DMS53 (cell line): ENCODE results near the gene GDPD5.

Experiments
- DNase-seq: peaks from one replicate; lab custom pipeline; 2025; lab: John Stamatoyannopoulos, UW

Gene GDPD5

DNA sequence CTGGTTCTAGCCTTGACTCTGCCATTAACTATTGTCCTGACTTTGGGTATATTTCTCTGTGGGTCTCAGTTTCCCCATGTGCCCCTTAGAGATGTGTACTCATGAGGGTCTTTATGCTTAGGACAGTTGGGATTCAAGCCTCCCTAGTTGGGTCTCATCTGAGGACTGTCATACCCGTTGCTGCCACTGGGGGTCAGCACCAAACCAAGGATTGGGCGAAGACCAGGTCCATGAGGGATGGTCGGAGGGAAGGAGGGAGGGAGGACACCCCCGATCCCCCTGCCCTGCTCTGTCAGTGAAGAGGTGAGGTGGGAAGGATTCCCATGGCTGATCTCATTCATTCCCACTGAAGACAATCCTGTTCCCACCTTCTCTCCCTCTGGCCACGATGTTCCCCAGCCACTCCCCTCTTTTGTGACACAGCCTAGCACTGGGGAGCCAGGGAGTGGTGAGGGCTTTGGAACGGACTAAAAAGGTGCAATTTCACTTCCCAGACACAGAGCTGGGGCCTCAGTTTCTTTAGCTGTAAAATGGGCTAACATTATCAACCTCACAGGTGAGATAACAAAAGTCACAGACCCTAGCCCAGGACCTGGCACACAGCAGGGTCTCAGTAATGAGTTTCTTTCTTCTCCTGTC lies 80.3 kb downstream of the GDPD5 start:
- peak; percentile 88 for DNase-seq

DNA sequence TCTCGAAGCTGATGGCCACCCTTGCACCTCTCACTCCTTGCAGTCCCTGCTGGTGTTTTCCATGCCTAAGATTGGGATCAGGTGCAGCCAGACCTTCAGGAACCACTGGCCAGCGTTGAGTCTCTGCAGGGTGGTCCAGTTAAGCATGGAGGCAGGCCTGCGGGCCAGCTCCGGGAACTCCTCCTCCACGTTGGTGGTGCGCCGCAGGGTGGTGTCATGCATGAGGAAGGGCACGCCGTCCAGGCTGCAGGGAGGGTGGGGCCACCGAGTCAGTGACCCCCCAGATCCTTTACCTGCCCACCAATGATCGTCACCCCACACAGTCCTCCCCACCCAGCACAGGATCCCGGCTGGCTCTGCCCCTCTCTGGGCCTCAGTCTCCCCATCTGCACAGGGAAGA lies 82.7 kb downstream of the GDPD5 start:
- DNase-seq: no peak

DNA sequence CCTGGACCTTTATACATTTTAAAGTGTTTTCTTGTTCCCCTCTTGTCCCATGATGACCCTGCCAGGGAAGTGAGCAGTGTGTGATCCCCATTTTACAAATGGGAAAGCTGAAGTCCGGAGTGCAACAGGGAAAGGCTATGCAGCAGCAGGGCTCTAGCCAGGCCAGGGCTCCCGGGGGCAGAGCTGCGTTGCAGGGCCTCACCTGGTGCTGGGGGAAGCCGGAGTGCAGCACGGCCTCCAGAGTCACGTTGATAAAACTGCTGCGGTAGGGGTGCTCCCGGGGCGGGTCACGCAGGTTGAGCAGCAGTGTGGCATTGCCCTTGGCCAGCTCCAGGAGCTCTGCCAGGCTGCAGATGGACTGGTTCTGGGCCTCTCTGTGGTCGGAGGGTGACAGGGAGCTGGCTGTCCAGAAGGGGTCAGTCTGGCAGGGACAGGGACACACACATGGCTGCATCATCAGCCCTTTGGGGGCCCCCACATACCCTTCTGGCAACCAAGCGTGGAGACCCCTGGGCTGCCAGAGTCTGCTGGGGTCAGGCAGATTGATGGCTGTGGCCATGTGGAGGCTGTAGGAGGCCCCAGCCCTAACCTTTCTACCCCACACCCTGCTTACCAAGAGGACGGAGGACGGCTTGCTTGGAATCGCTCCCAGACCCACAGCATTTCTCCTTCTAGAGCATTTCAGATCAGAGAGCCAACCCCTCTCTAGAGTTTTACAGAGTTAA lies 83.4 kb downstream of the GDPD5 start:
- no peak for DNase-seq

DNA sequence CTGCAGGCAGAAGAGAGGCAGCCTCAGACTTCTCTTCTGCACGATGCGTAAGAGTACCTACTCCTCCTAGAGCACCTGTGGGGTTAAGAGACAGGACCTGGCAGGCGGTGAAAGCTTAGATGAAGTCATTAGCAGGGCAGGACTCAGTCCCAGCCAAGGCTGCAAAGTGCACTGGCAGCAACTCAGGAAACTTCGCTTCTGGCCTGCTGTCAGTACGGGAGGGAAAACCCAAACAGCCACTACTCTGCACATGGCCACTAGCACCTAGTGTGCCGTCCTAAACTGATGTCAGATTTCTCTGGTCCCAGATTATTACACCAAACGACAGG lies 84.0 kb downstream of the GDPD5 start:
- DNase-seq: no peak

DNA sequence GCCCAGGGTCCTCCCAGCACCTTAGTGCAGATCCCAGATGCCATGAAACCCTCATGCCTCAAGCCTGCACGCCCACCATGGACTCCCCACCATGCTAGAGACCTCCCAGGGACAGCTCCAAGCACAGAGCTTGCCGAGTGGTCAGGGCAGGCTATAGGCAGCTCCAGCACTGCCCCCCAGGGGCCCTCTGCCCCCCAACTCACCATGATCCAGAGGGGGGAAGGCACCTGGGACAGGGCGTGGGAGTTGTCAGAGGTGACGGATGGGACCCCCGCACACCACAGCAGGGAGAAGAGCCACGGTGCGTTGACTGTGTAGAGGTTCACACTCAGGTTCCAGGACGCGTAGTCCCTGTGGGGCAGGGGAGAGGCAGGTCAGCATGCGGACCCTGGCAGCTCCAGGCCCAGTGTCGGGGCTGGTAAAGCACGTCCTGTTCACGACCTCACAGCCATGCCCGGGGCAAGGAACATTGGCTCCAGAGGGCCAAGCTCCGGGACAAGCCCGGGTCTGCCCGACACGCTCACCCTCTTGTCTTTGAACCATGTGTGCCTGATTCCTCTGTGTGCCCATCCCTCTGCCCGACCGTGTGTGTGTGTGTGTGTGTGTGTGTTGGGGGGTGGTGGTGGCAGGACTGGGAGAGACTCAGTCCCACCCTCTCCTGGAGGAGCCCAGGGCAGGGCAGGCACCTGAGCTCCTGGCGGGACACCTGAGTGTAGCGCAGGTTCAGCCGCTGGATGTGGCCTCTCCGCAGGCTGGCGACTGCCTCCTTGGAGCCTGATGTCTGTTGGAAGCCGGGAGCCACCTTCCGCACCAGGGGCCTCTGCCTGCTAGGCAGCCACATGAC lies 84.6 kb downstream of the GDPD5 start:
- DNase-seq: no peak

DNA sequence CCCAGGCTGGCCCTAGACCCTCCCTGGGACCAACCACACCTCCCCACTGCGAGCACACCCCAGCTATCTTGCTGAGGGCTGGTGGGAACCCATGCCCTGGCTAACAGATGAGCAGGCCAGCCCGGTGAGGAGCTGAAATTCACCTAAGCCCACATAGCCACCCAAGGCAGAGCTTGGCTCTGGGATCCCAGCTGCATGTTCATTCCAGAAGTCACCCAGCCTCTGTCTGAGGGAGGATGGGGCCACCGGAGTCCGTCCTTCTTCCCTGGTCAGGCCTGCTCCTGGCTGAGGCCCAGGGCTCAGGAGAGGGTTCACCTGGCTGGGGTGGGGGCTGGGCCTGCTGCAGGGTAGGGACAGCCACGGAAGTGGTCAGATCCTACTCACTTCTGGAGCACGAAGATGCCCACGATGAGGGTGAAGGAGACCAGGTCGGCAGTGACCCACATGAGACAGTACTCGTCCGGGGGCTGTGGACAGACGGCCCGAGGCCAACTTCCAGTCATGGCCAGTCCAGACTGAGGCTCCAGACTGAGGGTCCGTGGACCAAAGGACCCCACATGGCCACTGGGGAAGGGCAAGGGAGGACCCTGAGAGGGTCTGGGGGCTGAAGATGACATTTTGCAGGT lies 86.1 kb downstream of the GDPD5 start:
- DNase-seq: no peak

DNA sequence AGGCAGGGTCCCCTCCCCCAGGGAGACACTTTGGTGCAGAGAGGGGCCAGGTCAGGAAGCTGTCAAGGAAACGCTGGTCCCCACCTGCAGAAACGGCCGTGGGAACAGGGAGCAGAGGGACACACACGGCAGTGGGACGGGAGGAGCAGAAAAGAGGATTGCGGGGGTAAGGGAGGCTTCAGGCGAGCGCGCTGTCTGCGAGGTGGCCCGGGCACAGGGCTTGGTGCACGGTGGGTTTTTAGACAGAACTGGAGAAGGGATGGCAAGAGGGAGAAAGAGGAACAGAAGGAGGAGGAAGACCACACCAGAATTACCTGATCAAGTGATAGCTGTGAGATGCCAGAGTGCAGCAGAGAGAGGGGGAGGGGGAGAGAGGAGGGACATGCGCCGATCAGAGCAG lies 86.7 kb downstream of the GDPD5 start:
- DNase-seq: no peak

DNA sequence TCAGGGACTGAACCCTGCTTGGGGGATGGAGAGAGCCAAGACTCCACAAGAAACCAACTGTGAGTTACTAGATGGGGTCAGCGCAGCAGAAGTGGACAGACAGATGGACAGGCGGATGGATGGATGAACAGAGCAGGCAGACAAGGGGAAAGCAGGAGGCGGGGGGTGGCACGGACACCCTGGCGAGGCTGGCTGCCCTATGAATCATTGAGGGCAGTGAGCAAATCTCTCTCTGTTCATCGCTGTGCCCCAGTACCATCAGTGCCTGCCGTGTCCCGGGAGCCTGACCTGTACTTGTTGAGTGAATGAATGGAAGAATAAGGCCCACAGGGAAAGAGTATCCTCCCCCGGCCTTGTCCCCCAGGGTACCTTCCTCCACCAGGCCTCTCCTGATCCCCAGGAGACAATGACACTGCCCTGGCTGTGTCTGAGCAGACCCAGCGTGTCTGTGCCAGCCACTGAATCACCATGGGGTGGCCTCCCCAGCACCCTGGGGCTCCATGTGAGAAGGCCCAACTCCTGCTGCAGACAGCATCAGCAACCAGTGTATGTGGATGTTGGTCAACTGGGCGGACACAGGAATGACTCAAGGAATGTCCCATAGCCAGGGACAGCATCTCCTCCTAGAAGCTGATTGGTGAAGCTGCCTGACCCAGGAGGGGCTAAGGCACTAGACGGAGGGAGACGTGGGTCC lies 87.6 kb downstream of the GDPD5 start:
- DNase-seq: no peak

DNA sequence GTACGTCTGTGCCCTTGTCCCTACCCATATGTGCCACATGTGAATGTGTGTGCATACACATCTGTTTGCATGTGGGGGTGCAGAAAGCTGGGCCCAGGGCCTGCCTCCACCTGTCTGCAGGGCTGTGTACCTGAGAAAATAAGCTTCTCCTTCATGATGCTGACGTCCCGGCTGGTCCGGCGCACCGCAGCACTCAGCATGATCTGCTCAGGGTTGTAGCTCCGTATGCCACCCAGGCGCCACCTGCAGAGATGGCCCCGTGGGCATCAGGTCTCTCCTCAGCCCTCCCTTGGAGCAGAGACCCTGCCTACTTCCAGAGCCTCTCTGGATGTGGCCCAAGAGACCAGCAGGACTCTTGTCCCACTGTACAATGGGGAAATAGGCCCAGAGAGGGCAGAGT lies 88.9 kb downstream of the GDPD5 start:
- DNase-seq: no peak

DNA sequence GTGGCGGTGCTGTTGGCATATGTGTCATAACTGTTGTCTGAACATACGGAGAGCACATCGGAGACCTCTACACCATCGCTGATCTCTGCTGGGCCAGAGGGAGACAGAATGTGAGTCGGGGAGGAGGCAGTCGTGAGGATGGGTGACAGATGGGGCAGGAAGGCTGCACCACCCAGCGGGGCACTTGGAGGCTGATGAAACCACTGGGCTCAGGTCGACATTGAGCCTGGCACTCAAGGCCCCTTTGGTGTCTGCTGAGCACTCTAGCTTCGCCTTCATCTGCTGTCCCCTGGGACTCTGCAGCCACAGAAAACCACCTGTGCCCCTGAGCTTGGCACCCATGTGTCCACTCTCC lies 90.2 kb downstream of the GDPD5 start:
- DNase-seq: no peak

DNA sequence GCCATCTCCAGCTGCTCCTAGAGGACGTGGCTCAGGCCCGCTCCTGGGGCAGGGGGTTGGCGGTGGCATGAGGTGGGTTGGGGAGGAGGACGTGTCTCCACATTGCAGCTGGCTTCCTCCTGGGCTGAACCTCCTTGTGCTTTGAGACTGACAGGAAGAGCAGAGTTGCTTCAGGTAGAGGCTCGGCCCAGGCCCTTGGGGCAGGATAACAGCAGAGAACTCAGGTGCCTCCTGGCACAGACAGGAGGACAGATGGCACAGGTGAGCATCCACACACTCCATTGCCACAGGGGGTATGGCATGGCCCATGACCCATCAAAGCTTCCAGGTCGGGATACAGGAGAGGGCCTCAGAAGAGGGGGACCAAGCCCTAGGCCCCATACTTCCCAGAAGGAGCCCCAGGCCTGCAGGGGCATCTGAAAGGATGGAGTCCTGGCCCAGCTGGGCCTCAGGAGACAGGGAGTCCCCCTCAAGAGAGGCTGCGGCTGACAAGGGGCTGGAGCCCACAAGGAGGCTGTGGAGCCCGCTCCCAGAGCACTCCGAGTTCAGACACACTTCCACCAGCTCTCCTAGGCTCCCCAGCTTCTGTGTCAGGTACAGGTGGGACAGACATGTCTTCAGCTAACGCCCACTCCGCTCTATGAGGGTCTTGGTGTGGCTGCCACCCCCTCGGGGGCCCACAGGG lies 90.7 kb downstream of the GDPD5 start:
- no peak for DNase-seq

DNA sequence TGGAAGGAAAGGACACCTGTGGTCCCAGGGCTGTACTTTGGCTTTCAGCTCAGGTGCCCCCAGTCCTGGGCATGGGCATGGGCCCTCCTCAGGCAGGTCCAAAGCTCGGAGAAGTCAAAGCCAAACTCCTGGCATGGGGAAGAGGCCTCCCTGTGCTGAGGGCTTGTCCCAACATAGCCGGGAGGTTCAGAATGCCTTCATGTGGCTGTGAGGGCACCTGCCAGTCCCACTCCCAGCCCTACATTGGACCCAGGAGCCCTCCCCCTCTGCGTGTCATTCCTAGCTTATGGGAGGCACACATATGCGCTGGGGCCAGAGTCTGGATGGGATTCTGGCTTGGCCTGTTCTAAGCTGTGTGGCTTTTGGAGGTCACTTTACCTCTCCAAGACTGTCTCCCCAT lies 91.7 kb downstream of the GDPD5 start:
- DNase-seq: no peak

DNA sequence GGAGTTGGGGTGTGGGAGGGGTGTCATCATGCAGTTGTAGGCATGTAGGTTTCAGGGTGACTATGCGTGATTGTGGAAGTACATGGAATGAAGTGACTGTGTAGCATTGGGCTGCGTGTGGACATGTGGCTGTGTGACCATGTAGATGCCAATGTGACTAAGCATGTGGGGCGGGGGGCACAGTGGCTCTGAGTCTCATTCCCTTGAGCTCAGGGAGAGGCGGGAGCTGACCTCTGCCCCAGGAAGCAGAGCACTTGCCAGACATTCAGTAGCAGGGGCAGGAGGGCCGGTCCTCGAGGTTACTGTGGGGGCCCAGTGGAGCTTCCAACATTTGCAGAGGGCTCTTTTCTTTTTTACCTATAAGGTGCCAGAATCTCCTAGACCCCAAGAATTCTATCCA lies 92.3 kb downstream of the GDPD5 start:
- DNase-seq: no peak

DNA sequence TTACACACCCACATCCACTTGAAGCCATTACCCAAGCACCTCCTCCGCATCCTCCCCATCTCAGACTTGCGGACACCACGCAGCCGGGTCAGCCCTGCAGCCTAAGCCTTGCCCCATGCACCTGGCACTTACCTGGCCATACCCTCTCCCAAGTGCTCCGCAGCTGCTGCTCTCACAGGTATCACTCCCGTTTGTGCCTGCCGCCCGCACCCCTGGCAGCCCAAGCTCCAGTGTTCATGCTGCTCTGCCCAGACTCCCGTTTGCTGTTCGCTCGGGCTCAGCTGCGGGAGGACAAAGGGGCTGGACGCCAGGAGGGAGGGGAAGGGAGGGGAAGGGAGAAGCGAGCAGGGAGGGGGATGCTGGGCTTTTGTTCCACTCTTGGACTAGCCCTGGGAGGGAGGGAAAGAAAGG lies 92.8 kb downstream of the GDPD5 start, which contains the start of gene KLHL35:
Gene KLHL35 (minus strand): TSS at position 293 of the 411 bp plus-strand sequence. CDS start 2,574 bp downstream, outside the sequence.
- DNase-seq: peak; percentile 82

DNA sequence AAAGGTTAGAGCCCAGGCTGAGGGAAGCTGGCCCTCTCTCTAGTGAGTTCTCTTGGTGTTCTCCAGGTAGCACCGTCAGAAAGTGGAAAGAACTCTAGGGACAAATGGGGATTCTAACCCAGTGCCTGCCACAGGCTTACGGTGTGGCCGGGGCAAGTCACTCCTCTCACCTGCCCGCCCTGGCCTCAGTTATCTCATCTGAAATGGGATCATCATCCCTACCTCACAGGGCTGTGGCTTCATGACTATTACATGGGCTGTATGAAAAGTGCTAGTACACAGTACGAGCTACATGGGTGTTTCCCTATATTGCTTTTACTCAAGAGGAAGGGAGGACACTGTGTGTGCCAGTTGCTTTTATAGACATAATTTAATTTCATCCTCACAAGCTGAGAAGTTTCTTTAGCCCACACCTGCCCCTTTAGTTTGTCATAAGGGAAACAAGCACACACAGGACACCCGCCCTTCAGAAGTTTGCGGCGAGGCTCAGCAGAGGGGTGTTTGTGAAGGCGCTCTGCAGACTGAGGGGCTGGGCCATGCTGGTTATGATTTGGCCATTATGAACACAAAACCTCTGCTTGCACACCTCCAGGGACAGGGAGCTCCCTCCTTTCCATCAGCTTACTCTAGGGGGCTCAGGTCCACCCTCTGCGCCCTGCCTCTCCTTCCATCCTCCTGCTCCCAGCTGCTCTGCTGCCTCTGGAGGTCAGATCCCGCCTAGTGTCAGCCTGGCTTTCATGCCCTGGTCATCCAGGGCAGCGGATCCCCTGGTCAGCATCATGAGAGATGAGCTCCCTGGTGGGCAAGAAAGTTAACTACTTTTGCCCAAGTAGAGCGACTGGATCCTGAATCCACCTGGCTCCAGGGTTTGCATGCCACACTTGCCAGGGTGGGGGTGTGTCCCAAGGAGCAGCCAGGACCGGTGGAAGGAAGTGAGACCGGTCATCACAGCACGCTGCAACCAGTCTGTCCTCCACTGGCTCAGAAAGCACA lies 93.9 kb downstream of the GDPD5 start:
- DNase-seq: peak; percentile 56

DNA sequence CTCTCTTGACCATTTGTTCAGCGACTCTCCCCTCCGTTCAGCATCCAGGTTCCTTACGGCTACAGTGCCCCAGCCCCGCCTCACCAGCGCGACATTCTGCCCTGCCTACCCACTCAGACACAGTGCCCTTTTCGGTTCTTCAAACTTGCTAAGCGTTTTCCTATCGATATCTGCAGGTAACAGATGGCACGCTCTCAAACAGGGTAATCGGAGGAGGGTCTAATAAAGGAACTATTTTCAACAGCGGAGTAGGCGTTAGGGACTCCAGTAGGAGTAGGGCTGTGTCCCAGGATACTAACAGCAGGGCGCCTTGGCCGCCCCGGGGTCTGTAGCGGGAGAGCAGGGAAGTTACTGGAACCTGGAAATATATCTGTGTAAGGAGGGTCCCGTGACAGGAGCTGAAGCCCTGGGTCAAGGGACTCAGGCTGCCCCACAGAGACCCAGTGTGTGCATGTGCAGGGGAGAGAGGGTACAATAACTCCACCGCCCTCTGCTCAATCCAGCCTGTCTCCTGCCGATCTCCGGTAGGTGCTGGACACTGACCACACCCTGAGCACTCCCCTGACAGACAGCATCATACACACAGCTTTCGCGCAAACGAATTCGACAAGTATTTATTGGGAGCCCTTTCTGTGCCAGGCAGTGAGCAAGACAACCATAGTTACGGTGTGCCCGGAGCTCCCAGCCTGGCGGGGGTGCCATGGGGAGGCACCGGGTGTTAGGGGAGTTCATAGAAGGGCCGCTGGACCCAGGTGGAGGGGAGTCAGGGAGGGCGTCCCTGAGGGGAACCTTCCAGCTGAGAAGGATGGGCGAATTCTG lies 94.8 kb downstream of the GDPD5 start:
- DNase-seq: peak; percentile 61

DNA sequence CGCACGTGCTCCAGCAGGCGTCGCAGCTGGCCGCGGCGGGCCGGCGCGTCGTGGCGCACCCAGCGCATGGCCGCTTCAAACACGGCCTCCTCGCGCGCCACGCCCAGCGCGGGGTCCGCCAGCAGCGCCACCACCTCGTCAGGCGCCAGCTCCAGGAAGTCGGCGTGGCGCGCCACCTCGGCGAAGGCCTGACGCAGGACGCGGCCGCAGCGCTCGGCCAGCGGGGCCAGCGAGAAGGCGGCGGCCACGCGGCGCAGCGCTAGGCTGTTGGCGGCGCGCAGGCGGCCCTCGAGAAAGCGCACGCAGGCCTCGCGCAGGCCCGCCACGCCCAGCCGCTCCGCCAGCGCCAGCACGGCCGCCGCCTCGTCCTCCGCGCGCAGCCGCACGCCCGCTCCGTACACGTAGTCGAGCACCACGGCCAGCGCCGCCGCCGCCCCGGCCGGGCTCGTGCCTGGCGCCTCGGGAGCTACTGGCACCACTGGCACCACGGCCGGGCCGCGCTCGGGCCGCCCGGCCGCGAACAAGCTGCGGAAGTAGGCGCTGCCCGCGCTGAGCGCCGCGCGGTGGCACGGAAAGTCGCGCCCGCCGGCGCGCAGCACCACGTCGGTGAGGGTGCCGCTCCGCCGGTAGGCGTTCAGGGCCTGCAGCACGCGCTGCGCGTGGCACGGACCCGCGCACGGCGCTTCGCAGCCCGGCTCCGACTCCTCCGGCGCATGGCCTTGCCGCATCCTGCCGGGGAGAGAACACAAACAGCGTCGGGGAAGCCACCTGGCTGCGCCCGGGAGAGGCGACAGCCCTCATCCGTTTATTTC lies 95.6 kb downstream of the GDPD5 start:
- DNase-seq: peak; percentile 99

DNA sequence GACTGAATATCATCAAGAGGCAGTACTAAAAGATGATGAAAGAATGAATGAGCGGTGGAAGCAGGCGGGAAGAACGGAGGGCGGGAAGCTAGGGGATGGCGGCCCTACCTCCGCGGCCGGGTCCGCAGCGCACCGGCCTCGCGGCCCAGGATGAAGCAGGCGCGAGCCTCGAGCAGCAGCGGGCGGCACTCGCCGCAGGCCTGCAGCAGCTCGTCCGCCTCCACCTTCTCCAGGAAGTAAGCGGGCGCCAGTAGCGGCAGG lies 96.2 kb downstream of the GDPD5 start:
- DNase-seq: no peak
